GM18511 (cell line): ENCODE data around the gene GNAI3.

ENCODE experiments used
- ATAC-seq: cut with Tn5 transposase; IDR thresholded peaks from one replicate; pipeline ENCODE4 v1.9.1; 2021; ENCODE audit warnings: mild to moderate bottlenecking, moderate library complexity; ENCODE audit not compliant: unreplicated experiment

GNAI3 gene

GRCh38 chr1:109548321-109549267 lies at the start of gene GNAI3:
TSS of gene GNAI3 (plus strand) at chr1:109548615. CDS start at chr1:109548721, 106 bp downstream.
- peak; percentile 86 for ATAC-seq

GRCh38 chr1:109499081-109499480 lies 49.3 kb upstream of the GNAI3 start:
- ATAC-seq, result no peak

GRCh38 chr1:109499661-109500536 lies 48.5 kb upstream of the GNAI3 start:
- ATAC-seq, result no peak

GRCh38 chr1:109500941-109501381 lies 47.5 kb upstream of the GNAI3 start:
- ATAC-seq, result no peak

GRCh38 chr1:109501644-109502363 lies 46.6 kb upstream of the GNAI3 start:
- ATAC-seq, result no peak

GRCh38 chr1:109502364-109502851 lies 46.0 kb upstream of the GNAI3 start:
- no peak for ATAC-seq

- ATAC-seq, result no peak
These were observed 44.5 kb upstream of the GNAI3 start for GRCh38 chr1:109503935-109504334.

GRCh38 chr1:109504974-109505373 lies 43.4 kb upstream of the GNAI3 start:
- no peak for ATAC-seq

GRCh38 chr1:109508001-109508872 lies 40.2 kb upstream of the GNAI3 start:
- ATAC-seq, result no peak

GRCh38 chr1:109508873-109509175 lies 39.6 kb upstream of the GNAI3 start:
- ATAC-seq, result no peak

- peak; percentile 67 for ATAC-seq
These were observed 39.0 kb upstream of the GNAI3 start, which contains the start of gene AMIGO1 for GRCh38 chr1:109509176-109510134. TSS of gene AMIGO1 (minus strand) at chr1:109509727. CDS start at chr1:109508912, 815 bp downstream.

- ATAC-seq, result no peak
These were observed 35.2 kb upstream of the GNAI3 start for GRCh38 chr1:109513110-109513710.

GRCh38 chr1:109514846-109515245 lies 33.6 kb upstream of the GNAI3 start:
- no peak for ATAC-seq

- ATAC-seq, result no peak
These were observed 31.5 kb upstream of the GNAI3 start for GRCh38 chr1:109516872-109517271.

- no peak for ATAC-seq
These were observed 31.1 kb upstream of the GNAI3 start for GRCh38 chr1:109517337-109517736.

GRCh38 chr1:109521002-109521951 lies 27.1 kb upstream of the GNAI3 start:
- ATAC-seq, result no peak

- no peak for ATAC-seq
These were observed 26.4 kb upstream of the GNAI3 start for GRCh38 chr1:109522026-109522425.
